HepG2 (cell line): ENCODE results near the gene SMURF2. TPM values are rescaled to one million over a fixed set of nuclear protein-coding genes. Genes with fewer than 3 reads are reported as not detected.
A peak's percentile ranks its signal among the peaks of the same experiment; 100 is the strongest.

Experiments
- BORCS8-MEF2B ChIP-seq: sonication (generic); formaldehyde crosslinking; IDR thresholded peaks from 2 replicates; pipeline ENCODE4 v1.8.0; 2022; ENCODE audit warnings: mild to moderate bottlenecking, missing genetic modification reagents
- GMEB2 ChIP-seq: IDR thresholded peaks from 2 replicates; pipeline ENCODE4 v1.6.1; 2016; ENCODE audit warnings: missing biosample characterization, missing genetic modification reagents, low read depth
- PREB ChIP-seq: sonication (generic); formaldehyde crosslinking; IDR thresholded peaks from 2 replicates; pipeline ENCODE4 v1.4.0; 2020; ENCODE audit warnings: missing genetic modification reagents
- RBFOX2 ChIP-seq: fragments of 200-400 bp; formaldehyde crosslinking; IDR thresholded peaks from 2 replicates; pipeline ENCODE4 v1.6.1; 2017; ENCODE audit warnings: low read depth, mild to moderate bottlenecking, low read length
- TFE3 ChIP-seq: IDR thresholded peaks from 2 replicates; pipeline ENCODE4 v1.6.1; 2016
- THAP8 ChIP-seq: sonication (generic); formaldehyde crosslinking; IDR thresholded peaks from 2 replicates; pipeline ENCODE4 v1.5.1; 2020; ENCODE audit warnings: missing genetic modification reagents, mild to moderate bottlenecking, borderline replicate concordance
- TSC22D2 ChIP-seq: sonication (generic); formaldehyde crosslinking; IDR thresholded peaks from 2 replicates; pipeline ENCODE4 v1.5.1; 2020; ENCODE audit warnings: missing genetic modification reagents, mild to moderate bottlenecking, borderline replicate concordance
- ZBTB10 ChIP-seq: sonication (generic); formaldehyde crosslinking; IDR thresholded peaks from 2 replicates; pipeline ENCODE4 v1.4.0; 2020; ENCODE audit warnings: missing genetic modification reagents, borderline replicate concordance
- ZFX ChIP-seq: sonication (generic); formaldehyde crosslinking; IDR thresholded peaks from 2 replicates; pipeline ENCODE4 v1.4.0; 2020; ENCODE audit warnings: mild to moderate bottlenecking, low read depth, missing genetic modification reagents, moderate library complexity
- ZNF235 ChIP-seq: sonication (generic); formaldehyde crosslinking; IDR thresholded peaks from 2 replicates; pipeline ENCODE4 v1.8.1; 2023; ENCODE audit warnings: mild to moderate bottlenecking, missing genetic modification reagents, borderline replicate concordance
- ZNF512 ChIP-seq: sonication (generic); formaldehyde crosslinking; IDR thresholded peaks from 2 replicates; pipeline ENCODE4 v1.4.0; 2020; ENCODE audit warnings: mild to moderate bottlenecking, missing genetic modification reagents
- ZNF710 ChIP-seq: sonication (generic); formaldehyde crosslinking; IDR thresholded peaks from 2 replicates; pipeline ENCODE4 v1.5.0; 2020; ENCODE audit warnings: mild to moderate bottlenecking, missing genetic modification reagents, borderline replicate concordance
- ZNF740 ChIP-seq: sonication (generic); formaldehyde crosslinking; IDR thresholded peaks from 2 replicates; pipeline ENCODE4 v1.4.0; 2020; ENCODE audit warnings: missing genetic modification reagents
- ZNF761 ChIP-seq: sonication (generic); formaldehyde crosslinking; conservative IDR thresholded peaks from 2 replicates; pipeline ENCODE4 v1.4.0; 2020; ENCODE audit warnings: mild to moderate bottlenecking, missing genetic modification reagents
- ZSCAN21 ChIP-seq: sonication (generic); formaldehyde crosslinking; IDR thresholded peaks from 2 replicates; pipeline ENCODE4 v1.8.0; 2022; ENCODE audit warnings: mild to moderate bottlenecking, missing genetic modification reagents, moderate library complexity, borderline replicate concordance
- polyA plus RNA-seq, 8 experiments: library from polyadenylated mRNA; depleted of rRNA in 3 of 8; stranded (reverse) in 7 of 8; unstranded in 1 of 8; fragments of >200 nt; fragmentation: Illumina TruSeq in 4 of 8; extraction: Trizol in 4 of 8; gene quantifications; 2 replicates each; pipeline versions ENCODE4 v1.2.1 to v1.2.3, GENCODE V29; 2011 to 2016; ENCODE audit warnings: low read depth in 4 of 8, missing spikeins in 1 of 8, mixed read lengths in 1 of 8; ENCODE audit not compliant: insufficient read depth in 1 of 8
- total RNA-seq, 5 experiments: library from RNA; depleted of rRNA; stranded (reverse); fragments of >200 nt; fragmentation: Illumina TruSeq; extraction: Trizol; gene quantifications; 2 replicates each; pipeline ENCODE4 v1.2.3, GENCODE V29; 2016; ENCODE audit warnings: low read depth in 1 of 5

Gene SMURF2
- total and polyA plus RNA-seq, 2 of the 13 experiments (the other 11 are each of a cell fraction or from before 2014, with no cell fraction given) = 14.9 to 24.3 TPM

GRCh38 chr17:64661976-64662773 is at the start of gene SMURF2 (continued):
- TF ChIP-seq ZNF710 (CRISPR knock-in tag) (no peak), ZNF740 (0 out of 2 replicates have a peak, but pooled peaks have one; percentile 35), RBFOX2 (peak; percentile 91), BORCS8-MEF2B (CRISPR knock-in tag) (no peak), ZNF512 (CRISPR knock-in tag) (no peak), ZNF235 (no peak), TSC22D2 (CRISPR knock-in tag) (no peak), ZSCAN21 (CRISPR knock-in tag) (no peak), GMEB2 (CRISPR knock-in tag) (no peak), ZBTB10 (CRISPR knock-in tag) (no peak), ZNF761 (CRISPR knock-in tag) (no peak), THAP8 (no peak), TFE3 (CRISPR knock-in tag) (peak; percentile 20; the same call in 1 of the 2 replicates), ZFX (CRISPR knock-in tag) (peak; percentile 88), PREB (CRISPR knock-in tag) (no peak)
